KG1 (cell line): Measurements from ENCODE around the gene EXOC3L4.
"Not testable (repeated sequence)": the region's sequence is repeated elsewhere in the genome, so short reads cannot be mapped to it uniquely, and the experiment has no call there.

Experiments
- DNase-seq: peaks from one replicate; lab custom pipeline; 2025; lab: John Stamatoyannopoulos, UW

The EXOC3L4 gene

DNA sequence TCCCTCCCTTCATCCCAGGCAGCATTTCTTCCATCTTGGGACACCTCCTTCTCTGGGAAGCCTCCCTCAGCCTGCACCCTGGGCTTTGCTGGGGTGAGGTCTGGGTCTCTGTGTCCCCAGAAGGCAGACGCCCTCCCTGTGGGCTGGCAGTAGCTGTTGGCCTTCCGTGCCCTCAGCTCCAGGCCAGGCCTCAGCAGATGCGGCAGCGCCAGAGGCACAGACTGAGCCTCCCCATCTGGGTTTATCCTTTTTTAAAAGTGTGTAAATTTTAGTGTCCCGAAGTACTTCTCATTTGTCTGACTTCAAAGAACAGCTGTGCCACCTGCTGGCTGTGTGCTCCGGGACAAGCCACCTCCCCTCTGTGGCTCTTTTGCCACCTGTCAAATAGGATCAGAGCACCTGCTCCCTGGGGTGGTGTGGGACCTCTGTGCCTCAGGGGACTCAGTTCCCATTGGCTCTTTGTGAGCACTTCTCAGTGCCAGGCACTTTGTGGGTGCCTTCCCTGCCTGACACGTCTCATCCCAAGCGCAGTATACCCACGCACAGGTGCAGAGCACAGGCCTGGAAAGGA is 11.1 kb downstream of the EXOC3L4 start:
- no peak for DNase-seq

DNA sequence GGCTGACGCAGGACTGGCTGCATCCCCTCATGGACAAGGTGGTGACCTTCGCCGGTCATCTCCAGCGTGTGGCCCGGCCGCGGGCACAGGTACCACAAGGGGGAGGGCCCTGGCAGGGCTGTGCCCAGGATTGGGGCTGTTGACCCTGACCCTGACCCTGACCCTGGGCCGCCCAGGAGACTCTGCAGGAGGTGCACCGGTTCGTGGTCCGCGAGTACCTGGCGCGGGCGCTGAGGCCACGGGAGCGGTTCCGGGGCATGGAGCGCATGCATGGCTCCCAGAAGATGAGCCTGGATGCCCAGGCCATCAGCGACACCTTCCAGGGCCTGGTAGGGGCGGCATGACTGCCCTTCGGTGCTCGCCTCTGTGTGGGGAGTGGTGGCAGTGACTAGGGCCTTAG is 12.9 kb downstream of the EXOC3L4 start:
- no peak for DNase-seq

DNA sequence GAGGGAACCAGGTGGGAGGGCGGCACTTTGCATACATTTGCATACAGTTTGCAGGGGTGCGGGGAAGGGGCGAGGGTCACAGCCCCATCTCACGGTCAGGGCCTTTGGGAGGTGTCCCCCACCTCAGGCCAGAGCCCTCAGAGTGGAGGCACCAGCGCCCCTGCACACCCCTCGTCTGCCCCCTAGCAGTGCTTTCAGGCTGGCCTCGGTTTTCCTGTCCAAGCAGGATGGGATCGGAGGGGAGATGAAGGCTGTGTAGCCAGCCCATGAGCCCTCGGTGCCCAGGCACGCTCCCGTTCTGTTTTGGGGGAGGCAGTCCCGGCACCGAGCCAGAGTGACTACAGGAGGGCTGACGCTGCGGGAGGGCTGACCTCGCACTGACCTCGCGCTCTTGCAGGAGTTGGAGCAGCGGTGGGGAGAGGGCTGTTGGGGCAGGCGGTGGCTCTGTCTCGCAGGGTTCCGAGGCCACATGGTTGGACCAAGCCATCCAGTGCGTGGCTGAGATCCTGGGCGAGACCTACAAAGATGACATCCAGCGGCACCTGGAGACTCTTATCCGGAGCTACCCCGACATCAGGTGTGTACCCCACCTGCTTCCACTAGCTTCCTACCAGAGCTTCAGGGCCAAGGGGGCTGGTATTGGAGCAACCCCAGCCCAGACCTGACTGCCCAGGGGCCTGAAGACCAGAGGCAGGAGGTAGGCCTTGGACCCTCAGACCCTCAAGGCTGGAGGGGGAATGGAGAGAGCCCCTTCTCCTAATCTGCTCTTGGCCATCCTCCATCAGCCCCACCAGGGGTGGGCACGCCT is 13.6 kb downstream of the EXOC3L4 start:
- no peak for DNase-seq

DNA sequence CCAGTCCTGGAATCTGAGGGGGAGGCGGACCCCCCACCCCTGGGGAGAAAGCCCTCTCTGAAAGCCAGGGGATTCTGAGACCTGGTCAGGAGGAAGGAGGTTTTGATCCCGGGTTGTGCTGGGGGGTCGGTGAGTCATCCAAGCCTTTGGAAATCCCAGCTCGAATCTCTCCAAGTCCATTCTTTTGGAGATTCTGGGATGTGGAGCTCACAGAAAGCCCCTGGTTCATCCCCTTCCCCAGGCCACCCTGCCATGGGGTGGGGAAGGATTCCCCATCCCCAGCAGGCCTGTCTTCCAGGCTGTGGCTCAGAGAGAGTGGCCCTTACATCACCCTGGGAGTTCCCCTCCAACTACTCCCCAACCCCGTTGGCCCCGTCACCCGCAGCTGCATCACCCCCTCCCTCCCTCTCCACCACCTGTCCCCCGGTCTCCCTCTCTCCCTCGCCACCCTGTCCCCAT is 14.3 kb downstream of the EXOC3L4 start:
- no peak for DNase-seq

DNA sequence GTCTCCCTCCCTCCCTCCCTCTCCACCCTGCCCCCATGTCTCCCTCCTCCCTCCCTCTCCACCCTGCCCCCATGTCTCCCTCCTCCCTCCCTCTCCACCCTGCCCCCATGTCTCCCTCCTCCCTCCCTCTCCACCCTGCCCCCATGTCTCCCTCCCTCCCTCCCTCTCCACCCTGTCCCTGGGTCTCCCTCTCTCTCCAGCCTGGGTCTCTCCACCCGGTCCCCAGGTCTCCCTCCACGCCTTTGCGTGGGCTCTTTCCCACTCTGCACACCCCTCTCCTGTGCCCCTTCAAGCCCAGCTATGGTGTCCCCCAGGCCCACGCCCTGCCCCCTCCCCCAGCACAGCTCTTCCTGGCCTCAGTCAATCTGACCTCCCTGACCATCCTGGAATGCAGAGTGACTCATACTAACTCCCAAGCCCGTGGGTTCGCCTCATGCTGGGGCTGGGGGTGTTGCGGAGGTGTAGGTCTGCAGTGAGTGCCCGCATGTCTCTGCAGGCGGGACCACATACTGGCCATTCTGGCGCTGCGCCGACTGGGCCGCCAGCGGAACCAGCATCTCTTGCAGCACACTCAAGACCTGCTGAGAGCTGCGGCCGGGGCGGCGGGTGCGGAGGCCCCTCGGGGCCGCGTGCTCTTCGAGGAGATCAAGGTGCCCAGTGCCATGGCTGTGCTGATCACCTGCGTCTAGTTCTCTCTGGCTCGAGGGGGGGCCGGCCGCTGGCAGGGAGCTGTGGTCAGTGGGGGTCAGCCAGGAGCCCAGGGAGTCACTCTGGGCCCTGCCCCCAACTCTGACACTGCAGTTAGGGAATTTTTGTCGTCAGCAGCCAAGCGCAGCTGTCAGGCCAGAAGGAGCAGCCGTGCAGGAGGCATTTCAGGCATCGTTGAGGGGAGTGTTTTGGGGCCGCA is 15.3 kb downstream of the EXOC3L4 start:
- DNase-seq: no peak

DNA sequence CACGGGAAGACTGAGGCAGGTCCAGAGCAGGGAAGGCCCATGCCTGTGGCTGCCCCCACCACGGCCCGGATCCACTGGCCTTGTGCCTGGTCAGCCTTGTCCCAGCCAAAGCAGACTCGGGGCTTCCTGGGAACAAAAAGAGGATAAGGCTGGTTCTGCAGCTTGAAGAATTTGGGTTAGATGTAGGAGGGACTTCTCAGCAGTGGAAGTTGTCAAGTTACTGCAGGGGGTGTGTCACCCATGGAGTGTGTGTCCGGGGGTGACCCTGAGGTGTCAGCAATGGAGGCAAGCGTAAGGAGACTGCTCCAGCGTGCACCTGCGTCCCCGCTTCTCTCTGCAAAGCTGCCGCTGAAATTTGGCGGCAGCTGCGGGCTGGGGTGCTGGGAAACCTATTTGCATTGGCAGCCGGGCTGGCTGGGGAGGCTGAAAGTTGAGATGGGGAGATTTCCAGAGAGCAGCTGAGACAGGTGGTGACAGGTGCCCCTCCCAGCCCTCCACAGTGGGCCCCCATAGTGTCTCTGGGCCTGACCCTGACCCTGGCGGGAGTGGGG is 16.2 kb downstream of the EXOC3L4 start:
- DNase-seq: no peak

DNA sequence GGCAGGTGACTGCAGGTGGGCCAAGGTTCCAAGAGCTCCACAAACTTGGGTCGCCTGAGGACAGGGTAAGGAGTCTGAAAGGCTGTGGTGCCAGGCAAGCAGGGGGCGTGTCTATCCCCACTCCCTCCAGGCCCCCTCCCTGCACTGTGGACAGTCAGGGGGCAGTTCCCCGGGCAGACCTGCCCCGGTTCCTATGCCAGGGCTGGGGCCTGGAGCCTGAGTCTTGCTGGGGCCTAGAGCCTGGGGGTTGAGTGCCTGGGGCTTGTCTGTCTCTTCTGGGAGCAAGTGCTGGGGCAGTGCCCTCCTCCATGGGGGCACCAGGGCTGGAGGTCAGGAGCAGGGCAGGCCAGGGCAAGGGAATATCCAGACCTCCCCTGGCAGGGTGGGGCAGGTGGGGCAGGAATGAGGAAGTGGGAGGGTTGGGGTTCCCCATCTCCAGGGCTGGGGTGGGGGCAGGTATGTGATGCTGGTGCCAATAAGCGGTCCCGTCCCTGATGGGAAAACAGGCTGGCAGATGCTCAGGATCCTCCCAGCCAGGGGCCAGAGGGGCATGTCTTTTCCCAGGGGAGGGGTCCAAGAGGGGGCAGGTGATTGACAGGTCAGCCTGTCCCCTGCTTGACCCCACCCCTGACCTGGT is 16.8 kb downstream of the EXOC3L4 start:
- DNase-seq: no peak

DNA sequence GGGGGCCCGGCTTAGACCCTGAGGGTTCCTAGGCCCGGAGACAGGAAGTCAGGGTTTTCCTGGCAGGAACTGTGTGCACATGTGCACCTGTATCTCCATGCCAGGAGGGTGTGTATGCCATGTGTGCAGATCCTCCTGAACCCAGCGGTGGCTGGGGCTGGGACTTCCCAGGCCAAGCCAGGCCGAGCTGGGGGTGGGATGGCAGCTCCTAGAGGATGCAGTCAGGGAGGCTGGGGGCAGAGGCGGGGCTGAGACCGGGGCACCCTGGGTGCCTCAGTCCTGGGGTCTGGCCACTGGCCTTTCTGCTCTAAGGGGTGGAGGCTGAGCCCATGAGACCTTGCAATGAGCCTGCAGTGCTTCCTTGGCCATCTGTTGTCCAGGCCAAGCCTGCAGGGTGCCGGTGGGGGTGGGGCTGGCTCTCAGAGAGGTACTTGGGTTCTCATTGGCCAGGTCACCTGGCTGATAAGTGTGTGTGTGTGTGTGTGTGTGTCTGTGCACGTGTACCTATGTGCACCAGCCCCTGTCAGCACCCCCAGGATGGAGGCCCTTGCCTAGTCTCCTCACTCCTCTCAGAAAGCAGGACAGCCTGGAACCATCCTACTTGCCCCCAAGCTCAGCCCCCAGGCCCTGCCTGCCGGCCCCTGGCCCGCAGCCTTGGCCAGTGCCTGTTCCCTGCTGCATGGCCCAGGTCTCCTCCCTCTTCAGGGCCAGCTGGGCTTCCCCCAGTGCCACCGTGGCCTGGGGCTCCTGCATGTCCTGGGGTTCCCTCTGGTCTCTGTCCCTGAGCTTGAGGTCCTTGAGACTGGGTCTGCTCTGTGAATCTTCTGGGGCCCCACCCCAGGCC is 18.1 kb downstream of the EXOC3L4 start:
- no peak for DNase-seq

DNA sequence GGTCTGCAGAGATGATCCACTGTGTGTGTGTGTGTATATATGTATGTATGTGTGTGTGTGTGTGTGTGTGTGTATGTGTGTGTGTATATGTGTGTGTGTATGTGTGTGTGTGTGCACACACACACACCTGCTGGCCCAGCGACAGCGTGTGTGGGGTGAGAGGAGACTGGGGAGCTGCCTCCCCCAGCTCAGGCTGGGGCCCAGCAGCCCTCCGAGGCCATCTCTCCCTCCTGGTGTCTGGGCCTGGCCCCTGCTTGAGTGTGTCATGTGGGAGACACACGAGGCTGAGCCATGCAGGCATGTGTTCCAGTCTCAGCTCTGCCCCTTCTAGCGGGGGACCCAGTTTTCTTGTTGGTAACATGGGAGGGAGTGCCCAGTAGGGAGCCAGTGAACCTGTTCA is 18.8 kb downstream of the EXOC3L4 start:
- no peak for DNase-seq

DNA sequence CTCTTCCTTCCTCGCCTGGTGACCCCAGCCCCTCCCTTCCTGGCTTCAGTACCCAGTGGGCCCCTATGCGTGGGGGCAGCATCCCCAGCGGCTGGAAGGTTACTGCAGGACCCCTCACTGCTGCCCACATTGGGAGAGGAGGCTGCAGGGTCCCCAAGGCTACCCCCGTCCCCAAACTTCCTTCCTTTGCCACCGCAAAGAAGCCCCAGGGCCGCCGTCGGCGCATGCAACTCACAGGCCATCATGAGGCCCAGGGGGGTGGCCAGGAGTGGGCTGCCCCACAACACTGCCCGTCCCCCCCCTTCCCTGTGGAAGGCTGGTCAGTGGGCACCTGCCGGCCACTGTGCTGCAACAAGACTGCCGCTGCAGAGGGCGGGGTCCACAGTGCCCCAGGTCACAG is 19.2 kb downstream of the EXOC3L4 start:
- no peak for DNase-seq

DNA sequence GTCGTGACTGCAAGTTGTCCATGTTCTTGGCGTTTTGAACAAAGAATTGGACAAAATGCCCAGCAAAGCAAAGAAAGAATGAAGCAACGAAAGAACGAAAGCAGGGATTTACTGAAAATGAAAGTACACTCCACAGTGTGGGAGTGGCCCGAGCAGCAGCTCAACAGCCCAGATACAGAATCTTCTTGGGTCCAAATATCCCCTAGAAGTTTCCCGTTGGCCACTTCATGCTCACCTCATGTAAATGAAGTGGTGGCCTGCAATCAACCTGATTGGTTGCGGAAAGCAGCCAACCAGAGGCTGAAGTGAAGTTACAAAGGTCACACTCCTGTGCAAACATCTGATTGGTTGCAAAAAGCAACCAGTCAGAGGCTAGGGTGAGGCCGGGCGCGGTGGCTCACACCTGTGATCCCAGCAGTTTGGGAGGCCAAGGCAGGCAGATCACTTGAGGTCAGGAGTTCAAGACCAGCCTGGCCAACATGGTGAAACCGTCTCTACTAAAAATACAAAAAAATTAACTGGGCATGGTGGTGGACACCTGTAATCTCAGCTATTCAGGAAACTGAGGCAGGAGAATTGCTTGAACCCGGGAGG is 20.7 kb downstream of the EXOC3L4 start:
- not testable (repeated sequence) for DNase-seq

DNA sequence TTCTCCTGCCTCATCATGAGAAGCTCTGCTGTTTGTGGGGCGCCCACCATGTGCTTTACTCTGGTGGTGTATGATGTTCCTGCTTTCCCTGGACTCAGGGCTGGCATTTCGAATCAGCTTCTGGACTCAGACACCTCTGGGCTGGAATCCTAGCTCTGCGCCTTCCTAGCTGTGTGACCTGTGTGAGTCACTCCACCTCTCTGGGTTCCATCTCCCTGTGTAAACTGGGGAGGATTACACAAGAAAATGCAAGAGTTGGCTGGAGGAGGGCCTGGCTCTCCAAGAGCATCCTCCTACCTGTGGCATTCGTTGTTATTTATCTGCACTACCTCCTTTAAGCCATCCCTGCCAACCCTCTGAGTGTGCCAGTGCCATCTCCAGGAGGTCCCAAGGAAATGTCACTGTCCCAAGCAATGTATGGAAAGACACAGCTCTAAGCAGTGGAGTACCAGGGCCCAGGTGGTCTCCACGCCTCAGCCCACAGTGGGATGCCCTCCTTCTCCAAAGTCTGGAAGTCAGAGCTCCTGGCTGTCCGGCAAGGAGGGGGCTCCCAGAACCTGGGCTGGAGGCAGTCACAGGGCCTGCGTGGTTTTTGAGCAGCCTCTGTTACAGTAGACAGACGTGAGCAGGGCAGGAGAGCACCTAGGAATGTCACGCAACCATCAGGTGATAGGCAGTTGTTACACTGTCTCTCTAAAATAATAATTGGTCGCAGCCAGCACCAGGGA is 21.5 kb downstream of the EXOC3L4 start:
- no peak for DNase-seq

DNA sequence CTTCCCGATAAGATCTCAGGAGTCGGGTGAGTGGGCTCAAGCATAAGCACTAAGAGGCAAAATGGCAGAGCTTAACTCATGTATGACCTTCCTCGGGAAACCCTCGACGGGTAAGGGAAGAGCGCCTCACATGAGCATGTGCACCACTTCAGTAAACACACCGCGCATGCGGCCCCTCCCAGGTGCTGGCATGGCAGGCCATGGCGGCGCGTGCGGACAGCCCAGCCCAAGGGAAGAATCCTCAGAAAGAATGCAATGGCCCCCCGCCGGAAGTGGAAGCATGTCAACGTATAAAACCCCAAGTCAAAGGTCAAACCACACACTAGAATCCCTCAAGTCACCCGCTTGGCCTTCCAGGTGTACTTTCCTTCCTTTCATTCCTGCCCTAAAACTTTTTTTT is 22.1 kb downstream of the EXOC3L4 start:
- DNase-seq: no peak

DNA sequence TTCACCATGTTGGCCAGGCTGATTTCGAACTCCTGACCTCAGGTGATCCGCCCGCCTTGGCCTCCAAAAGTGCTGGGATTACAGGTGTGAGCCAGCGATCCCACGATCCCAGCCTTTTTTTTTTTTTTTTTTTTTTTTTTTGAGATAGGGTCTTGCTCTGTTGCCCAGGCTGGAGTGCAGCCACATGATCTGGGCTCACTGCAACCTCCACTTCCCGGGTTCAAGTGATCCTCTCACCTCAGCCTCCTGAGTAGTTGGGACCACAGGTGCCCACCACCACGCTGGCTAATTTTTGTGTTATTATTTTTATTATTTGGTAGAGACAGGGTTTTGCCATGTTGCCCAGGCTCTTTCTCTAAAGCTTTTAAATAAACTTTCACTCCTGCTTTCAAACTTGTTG is 23.0 kb downstream of the EXOC3L4 start:
- not testable (repeated sequence) for DNase-seq

DNA sequence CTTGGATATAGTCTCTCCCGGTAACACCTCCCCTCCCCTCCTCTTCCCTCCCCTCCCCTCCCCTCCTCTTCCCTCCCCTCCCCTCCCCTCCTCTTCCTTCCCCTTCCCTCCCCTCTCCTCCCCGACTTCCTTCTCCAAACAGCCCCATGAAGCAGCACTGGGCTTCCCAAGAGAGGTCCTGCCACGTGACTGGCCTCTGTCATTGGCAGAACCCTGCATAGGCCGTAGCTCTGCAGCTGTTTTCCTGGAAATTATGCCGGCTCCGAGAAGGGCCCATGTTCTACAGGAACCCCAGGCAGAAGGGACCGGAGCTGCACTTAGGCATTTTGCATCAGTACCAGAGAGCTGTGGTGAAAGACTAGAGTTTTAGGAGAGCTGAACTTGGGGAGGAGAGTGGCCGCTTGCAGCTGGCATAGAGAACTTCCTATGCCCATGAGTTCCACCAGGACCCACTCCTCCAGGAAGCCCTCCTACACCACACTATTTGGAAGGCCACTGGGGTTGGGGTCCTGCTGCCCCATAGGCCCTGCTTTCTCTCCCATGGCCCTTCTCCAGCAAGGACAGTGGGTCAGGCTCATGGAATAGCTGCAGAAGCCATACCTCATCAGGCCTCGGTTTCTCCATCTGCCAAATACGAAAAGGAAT is 23.6 kb downstream of the EXOC3L4 start:
- DNase-seq: no peak

DNA sequence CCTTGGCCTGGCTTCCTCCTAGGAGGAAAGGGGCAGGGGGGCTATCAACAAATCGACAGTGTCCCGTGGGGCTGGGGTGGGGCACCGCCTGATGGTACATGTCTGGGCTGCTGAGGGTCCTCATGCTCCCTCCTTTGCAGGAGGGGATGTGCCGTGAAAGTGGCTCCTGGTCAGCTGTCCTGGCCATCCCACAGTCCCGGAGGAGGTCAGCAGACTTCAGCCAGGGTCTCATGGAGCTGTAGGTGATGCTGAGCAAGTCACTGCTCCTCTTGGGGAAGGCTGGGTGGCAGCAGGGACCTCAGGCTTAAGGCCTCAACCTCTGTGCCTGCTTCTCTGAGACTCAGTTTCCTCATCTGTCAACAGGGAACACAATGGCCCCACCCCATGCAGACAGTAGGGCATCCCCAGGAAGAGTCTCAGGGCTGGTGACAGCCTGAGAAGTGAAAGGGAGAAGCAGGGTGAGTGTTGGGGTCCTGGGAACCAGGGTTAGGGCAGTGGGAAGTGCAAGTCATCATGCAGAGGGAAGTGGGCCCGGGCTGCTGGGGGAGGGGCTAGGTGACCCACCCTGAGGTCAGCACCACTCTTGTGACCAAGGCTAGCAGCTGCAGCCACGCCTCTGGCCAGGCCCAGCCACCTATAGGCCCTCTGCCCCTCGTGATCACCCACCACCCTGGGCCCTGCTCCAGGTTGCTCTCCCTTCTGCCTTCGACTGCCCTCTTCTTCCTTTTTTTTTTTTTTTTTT is 24.3 kb downstream of the EXOC3L4 start:
- no peak for DNase-seq

DNA sequence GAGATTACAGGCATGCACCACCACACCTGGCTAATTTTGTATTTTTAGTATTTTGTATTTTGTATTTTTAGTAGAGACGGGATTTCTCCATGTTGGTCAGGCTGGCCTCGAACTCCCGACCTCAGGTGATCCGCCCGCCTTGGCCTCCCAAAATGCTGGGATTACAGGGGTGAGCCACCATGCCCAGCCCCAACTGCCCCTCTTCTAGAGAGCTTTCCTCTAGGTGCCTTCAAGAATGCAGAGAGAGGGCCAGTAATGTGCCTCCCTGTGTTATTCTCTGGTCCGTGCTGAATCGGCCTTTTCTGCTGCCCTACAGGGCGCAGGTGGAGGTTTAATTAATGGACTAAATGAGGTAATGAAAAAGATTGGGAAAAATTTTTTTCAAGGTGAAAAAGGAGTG is 25.0 kb downstream of the EXOC3L4 start:
- not testable (repeated sequence) for DNase-seq

DNA sequence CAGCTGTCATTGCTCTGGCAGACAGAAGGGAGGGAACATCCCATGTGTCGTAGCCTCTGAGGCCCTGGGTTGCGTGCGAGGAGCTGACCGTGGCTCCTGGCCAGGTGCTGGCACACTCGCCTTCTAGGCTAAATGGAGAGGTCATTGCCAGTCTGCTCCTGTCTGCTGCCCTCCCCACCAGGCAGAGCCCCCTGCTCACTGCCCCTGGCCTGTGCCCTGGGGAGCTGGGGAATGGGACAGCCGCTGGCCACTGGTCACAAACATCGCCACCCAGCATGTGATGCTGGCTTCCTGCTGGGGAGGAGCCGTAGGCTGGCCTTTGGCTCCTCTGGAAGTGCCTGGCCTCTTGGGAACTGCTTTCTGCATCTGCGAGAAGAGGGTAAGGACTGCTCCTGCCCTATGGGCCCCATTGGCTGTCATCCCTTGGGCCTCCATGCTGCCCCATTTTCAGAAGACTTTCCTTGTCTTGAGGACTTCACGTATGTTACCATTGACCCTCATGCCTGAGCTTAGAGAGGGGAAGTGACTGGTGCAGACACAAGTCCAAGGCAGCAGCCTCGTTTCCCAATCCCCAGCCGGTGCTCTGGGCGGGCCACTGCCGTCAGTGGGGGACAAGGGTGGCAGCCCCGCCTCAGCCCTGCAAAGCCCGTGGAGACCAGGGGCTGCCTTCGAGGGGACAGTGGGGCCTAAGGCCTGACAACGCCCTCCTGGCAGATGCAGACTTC is 26.8 kb downstream of the EXOC3L4 start:
- no peak for DNase-seq
